C4-2B (cell line): ENCODE data around the gene ANXA11.

Experiments used
- CTCF ChIP-seq: fragments of 450-650 bp; conservative IDR thresholded peaks from 2 replicates; pipeline ENCODE4 v1.5.1; 2017; ENCODE audit warnings: mild to moderate bottlenecking
- ZFX ChIP-seq: fragments of 450-650 bp; IDR thresholded peaks from 2 replicates; pipeline ENCODE4 v1.6.1; 2017

DNA sequence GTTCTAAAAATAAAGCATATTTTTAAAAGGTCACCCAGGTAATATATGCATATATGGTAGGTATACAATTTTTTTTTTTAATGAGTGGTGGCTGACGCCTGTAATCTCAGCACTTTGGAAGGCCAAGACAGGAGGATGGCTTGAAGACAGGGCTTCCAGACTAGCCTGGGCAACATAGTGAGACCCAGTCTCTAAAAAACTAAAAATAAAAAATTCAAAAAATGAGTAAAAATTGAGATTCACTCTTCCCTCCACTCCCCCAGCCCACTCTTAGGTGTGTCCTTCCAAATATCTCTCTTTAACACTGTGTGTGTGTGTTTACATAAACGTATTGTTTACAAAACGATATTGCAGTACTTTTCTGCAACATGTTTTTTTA is 929 bp upstream of the ANXA11 start:
- no peak for TF ChIP-seq CTCF
- TF ChIP-seq ZFX: no peak
